ENCODE results near the gene TMEM256.

TMEM256 gene

DNA sequence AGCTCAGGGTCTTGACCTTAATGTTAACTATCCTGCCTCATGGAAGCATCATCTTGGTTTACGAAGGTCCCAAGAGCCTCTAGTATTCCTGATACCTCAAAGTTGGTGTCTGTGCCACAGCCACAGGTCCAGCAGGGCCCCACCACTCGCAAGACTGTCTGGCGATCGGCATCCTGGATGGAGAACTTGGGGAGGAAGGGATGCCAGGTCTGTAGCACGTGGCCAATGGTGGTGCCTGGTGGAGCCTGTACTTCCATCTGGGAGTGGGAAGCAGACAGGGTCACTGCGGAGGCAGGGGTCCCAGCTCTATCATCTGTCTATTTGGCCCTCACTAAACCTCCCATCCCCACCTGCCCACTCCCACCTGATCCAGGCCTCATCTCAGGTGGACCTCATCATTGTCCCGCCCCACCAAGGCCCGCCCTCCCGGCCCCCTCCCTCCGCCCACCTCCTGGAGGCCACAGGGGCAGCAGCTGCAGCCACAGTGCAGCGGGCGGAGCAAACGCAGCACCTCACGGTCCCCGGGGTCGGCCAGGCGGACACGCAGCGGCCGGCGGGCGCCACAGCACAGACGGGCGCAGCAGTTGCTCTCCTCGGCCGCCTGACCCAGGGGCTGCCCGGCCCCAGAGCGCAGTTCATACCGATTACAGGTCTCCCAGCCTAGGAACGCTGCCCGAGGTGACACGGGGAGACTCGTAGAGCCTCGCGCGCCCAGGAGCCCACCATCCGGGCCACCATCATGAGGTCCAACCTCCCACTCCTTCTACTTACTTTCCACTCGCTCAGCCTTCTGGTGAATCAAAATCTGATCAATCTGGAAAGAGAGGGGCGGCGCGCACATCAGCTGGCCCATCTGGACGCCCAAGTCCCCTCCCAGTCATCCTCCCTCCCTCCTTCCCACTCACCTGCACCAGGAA lies 10.9 kb downstream of the TMEM256 start:
- TF ChIP-seq POLR2A (IDR thresholded peaks at IDR 0.05; ENCODE audit: low read depth, low read length) (no peak), SPI1 (IDR thresholded peaks at IDR 0.05; ENCODE audit: low read depth, low read length) (no peak), POU2F2 (IDR thresholded peaks at IDR 0.05; ENCODE audit: low read depth, low read length) (no peak), PAX5 (IDR thresholded peaks at IDR 0.05; ENCODE audit: insufficient read depth, low read length, severe bottlenecking) (no peak), POLR2AphosphoS5 (IDR thresholded peaks at IDR 0.05; ENCODE audit: low read depth, low read length) (no peak), TAF1 (IDR thresholded peaks at IDR 0.05; ENCODE audit: low read depth, low read length) (no peak)
- peak; percentile 23 for FAIRE-seq
- DNase-seq (ENCODE audit: insufficient read length, low spot score): no peak

DNA sequence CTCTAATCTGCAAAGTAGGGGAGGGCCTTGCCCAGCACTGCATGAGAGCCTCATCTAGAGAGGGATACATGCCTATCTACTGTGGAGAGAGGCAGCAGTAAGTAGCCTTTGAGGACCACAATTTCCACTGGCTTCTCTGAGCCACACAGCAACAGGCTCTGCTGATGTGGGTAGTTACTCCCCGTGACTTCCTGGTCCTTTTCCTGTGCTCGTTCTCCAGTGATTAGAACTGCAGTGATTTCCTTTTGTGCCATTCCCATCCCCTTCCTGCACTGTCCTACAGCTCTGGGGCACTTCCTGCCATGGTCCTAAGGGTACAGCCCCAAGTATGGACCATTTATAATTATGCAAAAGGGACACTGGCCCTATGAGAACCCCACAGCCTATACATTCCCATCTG lies 12.6 kb downstream of the TMEM256 start:
- DNase-seq (ENCODE audit: insufficient read length, low spot score) (no peak), FAIRE-seq (no peak)
- no peak for TF ChIP-seq POLR2AphosphoS5 (IDR thresholded peaks at IDR 0.05; ENCODE audit: low read depth, low read length)
- TF ChIP-seq POLR2A (IDR thresholded peaks at IDR 0.05; ENCODE audit: low read depth, low read length): no peak
- no peak for TF ChIP-seq PAX5 (IDR thresholded peaks at IDR 0.05; ENCODE audit: insufficient read depth, low read length, severe bottlenecking)
- TF ChIP-seq POU2F2 (IDR thresholded peaks at IDR 0.05; ENCODE audit: low read depth, low read length): no peak
- TF ChIP-seq TAF1 (IDR thresholded peaks at IDR 0.05; ENCODE audit: low read depth, low read length): no peak
- no peak for TF ChIP-seq SPI1 (IDR thresholded peaks at IDR 0.05; ENCODE audit: low read depth, low read length)

DNA sequence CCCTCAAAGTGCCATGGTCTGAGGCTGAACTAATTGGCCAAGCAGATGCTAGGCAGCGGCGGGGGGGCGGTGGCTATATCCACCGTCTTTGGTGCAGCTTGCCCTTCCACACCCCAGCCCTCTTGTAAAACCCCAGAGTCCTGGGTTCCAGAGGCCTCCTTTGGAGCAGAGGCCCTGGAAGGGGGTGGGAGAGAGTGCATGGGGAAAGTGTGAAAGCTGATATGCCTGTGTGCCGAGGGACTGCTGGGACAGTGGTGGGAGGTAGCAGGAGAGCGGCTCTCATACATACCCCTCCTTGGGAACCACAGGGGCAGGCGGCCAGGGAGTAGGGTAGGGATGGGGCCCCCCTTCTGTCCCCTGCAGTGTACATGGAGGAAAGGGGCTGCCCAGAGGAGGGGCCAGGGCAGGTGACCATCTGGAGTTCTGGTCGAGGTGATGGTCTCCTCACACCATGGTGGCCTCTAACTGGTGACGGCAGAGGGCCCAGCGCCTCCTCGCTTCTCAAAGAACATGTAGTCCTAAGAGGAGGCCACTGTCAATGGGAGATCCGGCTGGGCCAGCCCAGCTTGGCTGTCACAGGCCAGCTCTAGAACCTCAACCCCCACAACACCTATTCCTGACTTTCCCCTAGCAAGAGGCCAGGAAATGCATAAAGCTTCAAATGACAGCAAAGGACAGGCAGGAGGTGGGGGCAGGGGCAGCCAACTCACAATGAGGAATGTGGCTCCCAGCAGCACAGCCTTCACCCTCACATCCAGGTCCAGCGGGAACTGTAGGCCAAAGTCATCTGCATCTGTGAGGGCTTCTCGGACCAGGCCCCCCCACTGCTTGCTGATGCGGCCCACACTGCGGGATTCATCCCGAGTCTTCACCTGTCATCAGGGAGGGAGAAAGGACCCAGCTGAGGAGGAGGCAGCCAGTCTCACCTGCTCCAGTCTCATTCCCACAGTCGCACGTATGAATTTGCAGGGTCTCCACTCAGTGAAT lies 13.7 kb downstream of the TMEM256 start:
- FAIRE-seq (no peak), DNase-seq (ENCODE audit: insufficient read length, low spot score) (no peak)
- TF ChIP-seq TAF1 (IDR thresholded peaks at IDR 0.05; ENCODE audit: low read depth, low read length) (no peak), SPI1 (IDR thresholded peaks at IDR 0.05; ENCODE audit: low read depth, low read length) (no peak), POLR2AphosphoS5 (IDR thresholded peaks at IDR 0.05; ENCODE audit: low read depth, low read length) (no peak), PAX5 (IDR thresholded peaks at IDR 0.05; ENCODE audit: insufficient read depth, low read length, severe bottlenecking) (no peak), POLR2A (IDR thresholded peaks at IDR 0.05; ENCODE audit: low read depth, low read length) (no peak), POU2F2 (IDR thresholded peaks at IDR 0.05; ENCODE audit: low read depth, low read length) (no peak)

DNA sequence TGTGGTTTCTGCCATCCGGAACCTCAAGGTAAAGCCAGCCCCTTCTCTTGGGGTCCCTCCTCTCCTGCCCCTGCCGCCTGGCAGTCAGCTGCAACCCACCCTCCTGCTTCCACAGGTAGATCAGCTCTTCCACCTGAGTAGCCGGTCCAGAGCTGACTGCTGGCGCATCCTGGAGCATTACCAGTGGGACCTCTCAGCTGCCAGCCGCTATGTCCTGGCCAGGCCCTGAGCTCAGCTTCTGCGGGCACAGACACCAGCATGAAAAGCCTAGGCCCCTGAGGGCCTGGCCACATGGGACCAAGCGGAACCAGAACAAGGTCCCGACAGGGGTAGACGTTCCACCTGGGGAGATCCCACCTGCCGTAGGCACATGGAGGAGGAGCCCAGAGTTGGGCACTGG lies 15.0 kb downstream of the TMEM256 start:
- FAIRE-seq: no peak
- no peak for DNase-seq (ENCODE audit: insufficient read length, low spot score)
- TF ChIP-seq POLR2A (IDR thresholded peaks at IDR 0.05; ENCODE audit: low read depth, low read length) (no peak), PAX5 (IDR thresholded peaks at IDR 0.05; ENCODE audit: insufficient read depth, low read length, severe bottlenecking) (no peak), TAF1 (IDR thresholded peaks at IDR 0.05; ENCODE audit: low read depth, low read length) (no peak)

DNA sequence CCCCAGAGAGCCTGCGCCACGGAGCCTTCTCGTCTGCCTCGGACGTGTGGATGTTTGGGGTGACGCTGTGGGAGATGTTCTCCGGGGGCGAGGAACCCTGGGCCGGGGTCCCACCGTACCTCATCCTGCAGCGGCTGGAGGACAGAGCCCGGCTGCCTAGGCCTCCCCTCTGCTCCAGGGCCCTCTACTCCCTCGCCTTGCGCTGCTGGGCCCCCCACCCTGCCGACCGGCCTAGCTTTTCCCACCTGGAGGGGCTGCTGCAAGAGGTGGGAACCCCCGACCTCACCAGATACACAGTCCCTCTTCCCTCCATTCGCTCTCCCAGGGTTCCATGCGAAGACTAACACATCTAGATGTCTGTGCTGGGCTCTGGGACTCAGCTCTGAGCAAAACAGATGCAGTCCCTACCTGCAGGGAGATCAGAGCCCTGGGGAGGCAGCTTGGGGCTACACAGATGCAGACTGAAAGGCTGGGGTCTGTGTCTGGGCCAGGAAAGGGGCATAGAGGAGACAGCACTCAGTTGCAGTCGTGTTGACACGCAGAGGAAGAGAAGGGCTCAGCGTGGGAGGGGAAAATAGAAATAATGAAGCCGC lies 19.3 kb downstream of the TMEM256 start:
- FAIRE-seq (no peak), DNase-seq (ENCODE audit: insufficient read length, low spot score) (no peak)
- TF ChIP-seq POLR2A (IDR thresholded peaks at IDR 0.05; ENCODE audit: low read depth, low read length) (no peak), POU2F2 (IDR thresholded peaks at IDR 0.05; ENCODE audit: low read depth, low read length) (no peak), PAX5 (IDR thresholded peaks at IDR 0.05; ENCODE audit: insufficient read depth, low read length, severe bottlenecking) (no peak), SPI1 (IDR thresholded peaks at IDR 0.05; ENCODE audit: low read depth, low read length) (no peak)

DNA sequence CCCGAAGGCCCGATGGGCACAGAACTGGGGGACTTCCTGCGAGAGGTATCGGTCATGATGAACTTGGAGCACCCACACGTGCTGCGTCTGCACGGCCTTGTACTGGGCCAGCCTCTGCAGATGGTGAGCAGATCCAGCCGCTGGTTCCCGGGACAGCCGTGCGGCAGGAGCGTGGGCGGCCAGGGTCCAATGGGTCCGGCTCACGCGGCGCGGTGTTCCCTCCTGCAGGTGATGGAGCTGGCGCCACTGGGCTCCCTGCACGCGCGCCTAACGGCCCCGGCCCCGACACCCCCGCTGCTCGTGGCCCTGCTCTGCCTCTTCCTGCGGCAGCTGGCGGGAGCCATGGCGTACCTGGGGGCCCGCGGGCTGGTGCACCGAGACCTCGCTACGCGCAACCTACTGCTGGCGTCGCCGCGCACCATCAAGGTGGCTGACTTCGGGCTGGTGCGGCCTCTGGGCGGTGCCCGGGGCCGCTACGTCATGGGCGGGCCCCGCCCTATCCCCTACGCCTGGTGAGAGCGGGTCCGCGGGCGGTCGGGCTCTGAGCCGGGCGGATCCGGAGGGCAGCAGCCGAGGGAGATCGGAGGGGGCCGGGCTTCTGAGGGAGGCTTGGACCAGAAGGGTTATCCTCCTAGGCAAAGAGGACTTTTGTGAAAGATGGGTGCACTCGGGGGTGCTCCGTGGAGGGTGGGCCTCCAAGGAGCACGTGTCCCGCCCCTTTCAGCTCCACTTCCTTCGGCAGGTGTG lies 20.0 kb downstream of the TMEM256 start:
- TF ChIP-seq POLR2AphosphoS5 (IDR thresholded peaks at IDR 0.05; ENCODE audit: low read depth, low read length): no peak
- no peak for TF ChIP-seq POLR2A (IDR thresholded peaks at IDR 0.05; ENCODE audit: low read depth, low read length)
- no peak for TF ChIP-seq TAF1 (IDR thresholded peaks at IDR 0.05; ENCODE audit: low read depth, low read length)
- no peak for TF ChIP-seq POU2F2 (IDR thresholded peaks at IDR 0.05; ENCODE audit: low read depth, low read length)
- TF ChIP-seq SPI1 (IDR thresholded peaks at IDR 0.05; ENCODE audit: low read depth, low read length): no peak
- TF ChIP-seq PAX5 (IDR thresholded peaks at IDR 0.05; ENCODE audit: insufficient read depth, low read length, severe bottlenecking): no peak
- FAIRE-seq: peak; percentile 92
- DNase-seq (ENCODE audit: insufficient read length, low spot score): peak; percentile 96

DNA sequence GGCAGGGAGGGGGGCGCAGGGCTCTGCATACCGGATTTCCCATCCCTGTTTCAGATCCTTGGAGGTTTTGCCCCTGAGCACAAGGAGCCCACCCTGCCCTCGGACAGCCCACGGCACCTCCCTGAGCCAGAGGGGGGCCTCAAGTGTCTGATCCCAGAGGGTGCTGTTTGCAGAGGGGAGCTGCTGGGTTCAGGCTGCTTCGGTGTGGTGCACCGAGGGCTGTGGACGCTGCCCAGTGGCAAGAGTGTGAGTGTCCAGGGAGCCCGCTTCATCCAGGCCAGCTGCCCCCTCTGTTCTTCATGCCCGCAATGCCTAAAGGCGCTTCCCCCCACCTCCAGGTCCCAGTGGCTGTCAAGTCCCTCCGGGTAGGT lies 20.5 kb downstream of the TMEM256 start:
- no peak for FAIRE-seq
- TF ChIP-seq POLR2A (IDR thresholded peaks at IDR 0.05; ENCODE audit: low read depth, low read length) (no peak), PAX5 (IDR thresholded peaks at IDR 0.05; ENCODE audit: insufficient read depth, low read length, severe bottlenecking) (no peak), POLR2AphosphoS5 (IDR thresholded peaks at IDR 0.05; ENCODE audit: low read depth, low read length) (no peak), SPI1 (IDR thresholded peaks at IDR 0.05; ENCODE audit: low read depth, low read length) (no peak), TAF1 (IDR thresholded peaks at IDR 0.05; ENCODE audit: low read depth, low read length) (no peak), POU2F2 (IDR thresholded peaks at IDR 0.05; ENCODE audit: low read depth, low read length) (no peak)
- DNase-seq (ENCODE audit: insufficient read length, low spot score): no peak

DNA sequence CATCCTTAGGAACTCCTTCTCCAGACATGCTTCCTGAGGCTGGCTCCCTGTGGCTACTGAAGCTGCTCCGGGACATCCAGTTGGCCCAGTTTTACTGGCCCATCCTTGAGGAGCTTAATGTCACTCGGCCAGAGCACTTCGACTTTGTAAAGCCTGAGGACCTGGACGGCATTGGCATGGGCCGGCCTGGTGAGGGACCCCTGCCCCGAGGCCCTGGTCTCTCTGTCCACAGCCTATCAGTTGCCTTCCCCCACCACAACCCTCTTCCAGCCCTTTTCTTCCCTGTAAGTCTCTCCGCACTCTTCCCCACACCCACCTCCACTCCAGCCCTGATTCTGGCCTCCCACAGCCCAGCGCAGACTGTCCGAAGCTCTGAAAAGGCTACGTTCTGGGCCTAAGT lies 21.0 kb downstream of the TMEM256 start:
- DNase-seq (ENCODE audit: insufficient read length, low spot score): no peak
- no peak for FAIRE-seq
- TF ChIP-seq POLR2AphosphoS5 (IDR thresholded peaks at IDR 0.05; ENCODE audit: low read depth, low read length): no peak

All from GM12891 (cell line).